ENCODE results near the gene TRIM50.
"Not testable (repeated sequence)": the region's sequence is repeated elsewhere in the genome, so short reads cannot be mapped to it uniquely, and the experiment has no call there.

DNA sequence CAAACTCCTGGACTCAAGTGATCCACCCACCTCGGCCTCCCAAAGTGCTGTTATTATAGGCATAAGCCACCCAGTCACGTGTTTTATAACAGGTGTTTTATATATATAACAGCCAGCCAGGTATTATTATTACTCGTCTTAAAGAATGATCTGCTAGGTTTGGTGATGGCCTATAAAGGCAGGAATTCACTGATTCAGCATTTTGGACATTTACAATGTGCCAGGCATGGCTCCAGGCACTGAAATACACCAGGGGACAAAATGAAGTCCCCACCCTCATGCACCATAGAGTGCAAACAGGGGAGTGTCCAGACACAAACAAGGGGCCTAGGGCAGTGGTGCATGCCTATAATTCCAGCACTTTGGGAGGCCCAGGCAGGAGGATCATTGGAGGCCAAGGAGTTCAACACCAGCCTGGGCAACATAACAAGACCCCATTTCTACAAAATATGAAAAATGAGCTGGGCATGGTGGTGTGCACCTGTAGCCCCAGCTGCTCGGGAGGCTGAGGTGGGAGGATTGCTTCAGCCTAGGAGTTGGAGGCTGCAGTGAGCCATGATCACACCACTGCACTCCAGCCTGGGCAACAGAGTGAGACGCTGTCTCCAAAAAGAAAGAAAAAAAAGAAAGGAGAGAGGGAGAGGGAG is 4.3 kb downstream of the TRIM50 start:
- TF ChIP-seq, protein P1, sequence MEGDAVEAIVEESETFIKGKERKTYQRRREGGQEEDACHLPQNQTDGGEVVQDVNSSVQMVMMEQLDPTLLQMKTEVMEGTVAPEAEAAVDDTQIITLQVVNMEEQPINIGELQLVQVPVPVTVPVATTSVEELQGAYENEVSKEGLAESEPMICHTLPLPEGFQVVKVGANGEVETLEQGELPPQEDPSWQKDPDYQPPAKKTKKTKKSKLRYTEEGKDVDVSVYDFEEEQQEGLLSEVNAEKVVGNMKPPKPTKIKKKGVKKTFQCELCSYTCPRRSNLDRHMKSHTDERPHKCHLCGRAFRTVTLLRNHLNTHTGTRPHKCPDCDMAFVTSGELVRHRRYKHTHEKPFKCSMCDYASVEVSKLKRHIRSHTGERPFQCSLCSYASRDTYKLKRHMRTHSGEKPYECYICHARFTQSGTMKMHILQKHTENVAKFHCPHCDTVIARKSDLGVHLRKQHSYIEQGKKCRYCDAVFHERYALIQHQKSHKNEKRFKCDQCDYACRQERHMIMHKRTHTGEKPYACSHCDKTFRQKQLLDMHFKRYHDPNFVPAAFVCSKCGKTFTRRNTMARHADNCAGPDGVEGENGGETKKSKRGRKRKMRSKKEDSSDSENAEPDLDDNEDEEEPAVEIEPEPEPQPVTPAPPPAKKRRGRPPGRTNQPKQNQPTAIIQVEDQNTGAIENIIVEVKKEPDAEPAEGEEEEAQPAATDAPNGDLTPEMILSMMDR (IDR thresholded peaks at IDR 0.05; ENCODE audit: borderline replicate concordance, extremely low read depth, low read length, poor library complexity, severe bottlenecking), result not testable (repeated sequence)
- not testable (repeated sequence) for TF ChIP-seq EZH2 (IDR thresholded peaks at IDR 0.05; ENCODE audit: borderline replicate concordance, low read depth, low read length, severe bottlenecking)

Data from DND-41 (cell line).